Left ventricle myocardium inferior (tissue), 1 donor: ENCODE measurements around the gene CPXM2. TPM values are rescaled to one million over a fixed set of nuclear protein-coding genes. Genes with fewer than 3 reads are reported as not detected.
A peak's percentile ranks its signal among the peaks of the same experiment; 100 is the strongest.

Experiments
- DNase-seq: peaks from one replicate; pipeline ENCODE4 v3.0.0-alpha.2; 2020
- H3K27ac ChIP-seq: fragments of 200-600 bp; replicated peaks from 2 replicates; pipeline ENCODE4 v1.8.0; 2021
- H3K27me3 ChIP-seq: fragments of 200-600 bp; 2 replicates; pipeline ENCODE4 v1.8.0; 2021; ENCODE audit warnings: low read depth
- H3K36me3 ChIP-seq: fragments of 200-600 bp; 2 replicates; pipeline ENCODE4 v1.8.0; 2021
- H3K4me1 ChIP-seq: fragments of 200-600 bp; 2 replicates; pipeline ENCODE4 v1.8.0; 2021
- H3K4me3 ChIP-seq: fragments of 200-600 bp; 2 replicates; pipeline ENCODE4 v1.8.0; 2021; ENCODE audit warnings: mild to moderate bottlenecking, moderate library complexity
- H3K9me3 ChIP-seq: fragments of 200-600 bp; replicated peaks from 2 replicates; pipeline ENCODE4 v1.8.0; 2021
- CTCF ChIP-seq: fragments of 200-600 bp; IDR thresholded peaks from 2 replicates; pipeline ENCODE4 v1.8.0; 2021; ENCODE audit warnings: antibody characterized with exemption, mild to moderate bottlenecking, borderline replicate concordance
- intact Hi-C: fragments of 100-400 bp; cut with micrococcal nuclease; formaldehyde crosslinking; loops from one replicate; pipeline ENCODE4 v1.11.0; 2022
- long read RNA-seq: library from polyadenylated mRNA; unstranded; transcript quantifications from one replicate; pipeline ENCODE4 v2.0.0, GENCODE V29; 2021
- total RNA-seq: library from RNA; stranded (reverse); fragmentation: NEBNext Ultra II Directional; extraction: Animal tissue kit (Norgen Biotek cat#: 25700); gene quantifications from one replicate; pipeline ENCODE4 v1.2.1, GENCODE V29; 2021
- donor health status: DM: no; HTN: yes; CAD: no; lungs with severe emphysema.

CPXM2 gene
- 4.5 TPM for total RNA-seq
- long read RNA-seq, partial matches to known transcripts: 2 of 8 reads
- long read RNA-seq, other reads (novel, unspliced or antisense): 2 of 8 reads

GRCh38 chr10:123891144-123892071, at the start of gene CPXM2:
Gene CPXM2 (minus strand): TSS chr10:123891807. CDS start chr10:123891659, 148 bp downstream.
- no peak for DNase-seq
- Histone ChIP-seq H3K36me3 (no peaks in the 10 kb centered on the region), H3K27ac (peak within 1 kb of the TSS; percentile 42), H3K4me1 (no peaks in the 10 kb centered on the region), H3K4me3 (peak within 1 kb of the TSS; percentile 54), H3K9me3 (no peaks in the 10 kb centered on the region), H3K27me3 (peaks cover 97% of the 10 kb centered on the region)
- no peak for TF ChIP-seq CTCF
- intact Hi-C loops: no loop called here

- no peak overlapping the region for H3K4me3 ChIP-seq
- no peak overlapping the region for H3K27ac ChIP-seq
- TF ChIP-seq CTCF: no peak
- peaks cover 26% of the 10 kb centered on the region for H3K27me3 ChIP-seq
- no peak for DNase-seq
- H3K9me3 ChIP-seq: no peaks in the 10 kb centered on the region
- no peaks in the 10 kb centered on the region for H3K4me1 ChIP-seq
- intact Hi-C loops: no loop called here
- H3K36me3 ChIP-seq: no peaks in the 10 kb centered on the region
Measured at GRCh38 chr10:123939591-123939990, 48.0 kb upstream of the CPXM2 start.

GRCh38 chr10:123938890-123939289, 47.3 kb upstream of the CPXM2 start:
- Histone ChIP-seq H3K4me1 (no peaks in the 10 kb centered on the region), H3K9me3 (no peaks in the 10 kb centered on the region), H3K36me3 (no peaks in the 10 kb centered on the region), H3K27ac (no peak overlapping the region), H3K4me3 (no peak overlapping the region), H3K27me3 (peaks cover 32% of the 10 kb centered on the region)
- DNase-seq: no peak
- no peak for TF ChIP-seq CTCF
- intact Hi-C loops: no loop called here

GRCh38 chr10:123936426-123936825, 44.8 kb upstream of the CPXM2 start:
- peaks cover under 1% of the 10 kb centered on the region for H3K9me3 ChIP-seq
- intact Hi-C loops: no loop called here
- H3K4me3 ChIP-seq: no peak overlapping the region
- DNase-seq: no peak
- no peaks in the 10 kb centered on the region for H3K36me3 ChIP-seq
- H3K27me3 ChIP-seq: peaks cover 43% of the 10 kb centered on the region
- no peak for TF ChIP-seq CTCF
- no peaks in the 10 kb centered on the region for H3K4me1 ChIP-seq
- H3K27ac ChIP-seq: no peak overlapping the region

- Histone ChIP-seq H3K9me3 (peaks cover 8% of the 10 kb centered on the region), H3K4me1 (no peaks in the 10 kb centered on the region), H3K27ac (no peak overlapping the region), H3K36me3 (no peaks in the 10 kb centered on the region), H3K4me3 (no peak overlapping the region), H3K27me3 (peaks cover 43% of the 10 kb centered on the region)
- no peak for DNase-seq
- TF ChIP-seq CTCF: no peak
- intact Hi-C loops: no loop called here
Measured at GRCh38 chr10:123935680-123936079, 44.1 kb upstream of the CPXM2 start.
